Effector memory CD4-positive, alpha-beta T cell (primary cell): ENCODE measurements around the gene PTN.

ENCODE experiments used
- DNase-seq, 3 donors: peaks; one replicate each; pipeline ENCODE4 v3.0.0-alpha.2; 2020
- H3K27ac ChIP-seq: 2 replicates; pipeline ENCODE4 v1.7.0; 2013; ENCODE audit warnings: mild to moderate bottlenecking, low read length, moderate library complexity; ENCODE audit not compliant: insufficient read depth, poor library complexity, severe bottlenecking
- H3K27me3 ChIP-seq: replicated peaks from 2 replicates; pipeline ENCODE4 v1.7.0; 2013; ENCODE audit warnings: mild to moderate bottlenecking, low read length; ENCODE audit not compliant: insufficient read depth, control insufficient read depth, poor library complexity, severe bottlenecking
- H3K36me3 ChIP-seq: 2 replicates; pipeline ENCODE4 v1.7.0; 2013; ENCODE audit warnings: mild to moderate bottlenecking, low read length, moderate library complexity; ENCODE audit not compliant: control insufficient read depth, insufficient read depth
- H3K4me1 ChIP-seq: 2 replicates; pipeline ENCODE4 v1.7.0; 2013; ENCODE audit warnings: low read length, mild to moderate bottlenecking; ENCODE audit not compliant: control insufficient read depth, insufficient read depth, poor library complexity, severe bottlenecking
- H3K4me3 ChIP-seq: 2 replicates; pipeline ENCODE4 v1.7.0; 2013; ENCODE audit warnings: low read length, low read depth, mild to moderate bottlenecking; ENCODE audit not compliant: insufficient read depth, poor library complexity, severe bottlenecking
- H3K9me3 ChIP-seq: 2 replicates; pipeline ENCODE4 v1.7.0; 2013; ENCODE audit warnings: mild to moderate bottlenecking, low read length, moderate library complexity; ENCODE audit not compliant: control insufficient read depth

The PTN gene

DNA sequence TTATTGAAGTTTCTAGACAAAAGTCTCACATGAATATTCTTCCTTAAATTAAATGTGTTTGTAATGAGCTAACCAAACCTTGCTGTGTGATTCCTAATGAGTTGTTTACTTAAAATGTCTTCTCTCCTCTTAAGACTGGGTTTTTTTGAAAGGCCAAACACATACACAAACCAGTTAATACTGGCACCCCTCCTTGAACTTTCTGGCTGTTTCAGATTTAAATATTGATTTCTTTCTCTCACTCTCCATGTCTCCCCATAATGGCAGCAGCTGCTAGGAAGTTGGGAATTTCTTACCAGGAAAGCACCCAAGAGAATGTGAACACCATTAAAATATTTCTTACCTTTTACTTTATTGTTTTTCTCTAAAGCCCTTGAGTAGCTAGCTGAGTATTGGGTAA lies 11.4 kb upstream of the PTN start:
- Histone ChIP-seq H3K4me3 (no peak overlapping the region), H3K9me3 (no peaks in the 10 kb centered on the region), H3K27me3 (no peaks in the 10 kb centered on the region), H3K36me3 (no peaks in the 10 kb centered on the region), H3K27ac (no peak overlapping the region), H3K4me1 (no peaks in the 10 kb centered on the region)
- DNase-seq, result no peak

DNA sequence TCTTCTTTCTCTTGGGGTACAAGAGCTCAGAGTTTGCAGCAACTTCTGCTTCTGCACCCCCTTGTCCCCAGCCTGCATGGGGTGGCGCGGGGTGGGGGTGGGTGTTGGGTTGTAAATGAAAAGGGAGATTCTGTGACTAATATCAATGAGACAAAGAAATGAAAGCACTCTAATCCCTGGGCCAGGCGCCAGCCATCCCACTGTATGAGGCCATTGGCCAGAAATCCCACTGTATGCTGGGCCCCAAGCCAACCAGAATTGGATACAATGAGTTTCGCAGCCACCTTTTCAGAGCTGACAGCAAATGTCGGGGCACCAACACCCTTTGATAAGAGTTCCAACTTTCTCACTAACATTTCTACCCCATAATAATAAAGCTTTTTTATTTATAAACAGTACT lies 10.9 kb upstream of the PTN start:
- H3K4me3 ChIP-seq, result no peak overlapping the region
- H3K4me1 ChIP-seq, result no peaks in the 10 kb centered on the region
- no peak for DNase-seq
- H3K27ac ChIP-seq, result no peak overlapping the region
- H3K9me3 ChIP-seq, result no peaks in the 10 kb centered on the region
- H3K36me3 ChIP-seq, result no peaks in the 10 kb centered on the region
- H3K27me3 ChIP-seq, result no peaks in the 10 kb centered on the region

DNA sequence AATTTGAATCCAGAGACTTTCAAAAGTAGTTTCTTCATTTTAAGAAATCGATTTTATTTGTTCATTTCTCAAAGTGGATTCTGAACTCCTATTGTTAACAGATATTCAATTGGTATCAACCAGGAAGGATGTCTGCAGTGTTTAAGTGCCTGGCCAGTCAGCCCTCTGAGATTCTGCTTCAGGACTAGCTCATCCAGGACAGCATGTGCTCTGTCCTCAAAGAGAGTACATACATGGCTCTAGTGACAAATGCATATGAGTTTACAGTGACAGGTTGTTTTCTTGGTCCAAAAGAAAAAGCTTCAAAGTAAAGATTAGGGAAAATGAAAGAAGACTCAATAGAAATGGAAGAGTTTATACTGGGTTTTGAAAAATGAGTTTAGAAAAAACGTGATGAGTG lies 8.4 kb upstream of the PTN start:
- Histone ChIP-seq H3K27me3 (no peaks in the 10 kb centered on the region), H3K36me3 (no peaks in the 10 kb centered on the region), H3K4me3 (no peak overlapping the region), H3K9me3 (no peaks in the 10 kb centered on the region), H3K27ac (no peak overlapping the region), H3K4me1 (no peaks in the 10 kb centered on the region)
- DNase-seq, result no peak

DNA sequence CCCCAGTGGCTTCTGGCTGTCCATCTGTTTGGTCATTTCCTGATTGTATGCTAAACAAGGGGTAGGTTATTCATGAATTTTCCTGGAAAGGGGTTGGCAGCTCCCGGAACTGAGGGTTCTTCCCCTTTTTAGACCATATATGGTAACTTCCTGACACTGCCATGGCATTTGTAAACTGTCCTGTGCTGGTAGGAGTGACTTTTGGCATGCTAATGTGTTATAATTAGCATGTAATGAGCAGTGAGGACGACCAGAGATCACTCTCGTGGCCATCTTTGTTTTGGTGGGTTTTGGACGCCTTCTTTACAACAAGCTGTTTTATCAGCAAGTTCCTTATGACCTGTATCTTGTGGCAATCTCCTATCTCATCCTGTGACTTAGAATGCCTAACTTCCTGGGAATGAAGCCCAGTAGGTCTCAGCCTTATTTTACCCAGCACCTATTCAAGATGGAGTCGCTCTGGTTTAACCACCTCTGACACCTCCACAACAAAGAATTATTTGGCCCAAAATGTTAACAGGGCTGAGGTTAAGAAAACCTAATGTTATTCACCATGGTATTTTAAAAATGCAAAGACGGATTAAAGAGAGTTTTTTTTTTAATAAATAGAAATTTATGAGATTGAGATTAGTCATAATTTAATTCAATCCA lies 2.4 kb upstream of the PTN start:
- Histone ChIP-seq H3K27me3 (no peaks in the 10 kb centered on the region), H3K9me3 (no peaks in the 10 kb centered on the region), H3K27ac (no peak overlapping the region), H3K36me3 (no peaks in the 10 kb centered on the region), H3K4me1 (no peaks in the 10 kb centered on the region), H3K4me3 (no peak overlapping the region)
- no peak for DNase-seq

DNA sequence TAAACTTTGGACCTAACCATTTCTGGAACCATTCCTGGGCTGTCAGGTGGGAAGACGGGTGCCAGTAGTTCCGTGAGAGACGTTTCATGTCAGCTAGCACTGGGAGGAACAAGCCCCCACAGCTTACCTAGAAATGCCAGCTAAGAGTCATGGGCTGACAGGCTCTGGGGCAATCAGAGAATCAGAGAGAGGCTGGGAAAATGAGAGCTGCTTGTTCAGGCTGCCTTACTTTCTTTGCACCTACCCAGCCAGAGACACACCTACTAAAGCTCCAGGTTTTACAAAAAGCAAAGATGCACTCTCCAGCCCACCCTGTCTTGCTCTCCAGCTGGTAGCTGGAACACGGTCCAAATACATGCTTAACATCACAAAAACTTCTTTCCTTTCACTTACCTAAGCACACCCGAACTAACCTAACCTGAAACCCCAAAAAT lies 688 bp downstream of the PTN start:
- no peak overlapping the region for H3K4me3 ChIP-seq
- H3K36me3 ChIP-seq, result no peaks in the 10 kb centered on the region
- no peak overlapping the region for H3K27ac ChIP-seq
- no peaks in the 10 kb centered on the region for H3K27me3 ChIP-seq
- DNase-seq, result no peak
- no peaks in the 10 kb centered on the region for H3K4me1 ChIP-seq
- no peaks in the 10 kb centered on the region for H3K9me3 ChIP-seq

DNA sequence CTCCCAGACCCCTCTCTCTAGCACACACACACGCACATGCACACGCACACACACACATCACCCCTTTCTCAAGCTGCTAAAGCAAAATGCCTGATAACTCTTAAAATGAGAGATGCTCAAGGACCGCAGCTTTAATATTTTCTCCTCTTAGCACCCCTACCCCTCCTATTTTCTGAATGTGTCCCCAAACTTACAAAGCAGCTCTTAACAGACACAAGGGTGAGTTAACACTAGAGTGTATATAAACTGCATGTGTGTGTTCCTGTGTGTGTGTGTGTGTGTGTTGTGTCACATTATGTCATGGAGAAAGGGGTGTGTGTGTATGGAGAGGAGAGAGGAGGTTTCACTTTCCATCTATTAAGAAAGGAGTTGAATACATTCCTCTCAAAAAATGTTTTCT lies 1.3 kb downstream of the PTN start:
- H3K4me1 ChIP-seq, result no peaks in the 10 kb centered on the region
- H3K27me3 ChIP-seq, result no peaks in the 10 kb centered on the region
- H3K4me3 ChIP-seq, result no peak overlapping the region
- no peak for DNase-seq
- H3K27ac ChIP-seq, result no peak overlapping the region
- no peaks in the 10 kb centered on the region for H3K36me3 ChIP-seq
- H3K9me3 ChIP-seq, result no peaks in the 10 kb centered on the region

DNA sequence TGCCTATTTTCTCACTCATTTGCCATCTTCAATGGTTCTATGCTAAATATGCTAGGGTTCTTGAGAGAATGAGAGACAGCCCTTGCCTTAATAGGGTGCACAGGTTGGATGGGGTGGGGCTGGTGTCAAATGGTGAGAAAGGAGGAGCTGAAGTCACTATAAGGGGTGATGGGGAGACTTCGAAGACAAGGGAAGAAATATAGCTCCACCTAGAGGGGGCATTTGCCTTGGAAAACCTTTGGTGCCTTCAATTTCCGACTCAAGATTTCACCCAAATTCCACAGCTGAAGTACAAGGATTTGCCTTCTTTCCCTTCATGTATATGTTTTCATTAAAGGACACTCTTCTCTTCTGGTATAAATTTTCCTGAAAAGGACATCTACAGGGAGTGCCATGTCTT lies 5.6 kb downstream of the PTN start:
- H3K4me1 ChIP-seq, result no peaks in the 10 kb centered on the region

DNA sequence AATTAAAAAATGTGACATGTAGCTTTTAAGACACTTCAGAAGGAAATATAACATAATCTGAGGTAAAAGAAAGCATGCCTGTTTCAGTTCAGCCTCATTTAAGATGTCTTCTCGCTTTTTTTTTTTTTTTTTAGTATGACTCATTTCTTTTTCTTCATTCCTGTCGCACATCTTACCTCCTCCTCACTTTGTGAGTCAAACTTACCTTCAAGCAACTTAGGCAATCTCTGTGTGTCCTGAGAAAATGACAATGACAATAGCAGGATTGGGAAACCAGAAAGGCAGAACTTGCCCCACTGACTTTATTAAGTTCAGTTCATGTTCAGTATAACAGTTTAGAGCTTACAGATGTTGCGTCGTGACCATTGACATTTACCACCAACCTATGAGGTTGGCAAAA lies 7.7 kb downstream of the PTN start:
- Histone ChIP-seq H3K4me1 (no peaks in the 10 kb centered on the region), H3K36me3 (no peaks in the 10 kb centered on the region), H3K9me3 (no peaks in the 10 kb centered on the region), H3K4me3 (no peak overlapping the region), H3K27ac (no peak overlapping the region), H3K27me3 (no peaks in the 10 kb centered on the region)
- no peak for DNase-seq

More for the DNA sequence above, 5.6 kb downstream of the PTN start:
- no peaks in the 10 kb centered on the region for H3K27me3 ChIP-seq
- no peaks in the 10 kb centered on the region for H3K9me3 ChIP-seq
- DNase-seq, result no peak
- no peak overlapping the region for H3K27ac ChIP-seq
- H3K36me3 ChIP-seq, result no peaks in the 10 kb centered on the region
- H3K4me3 ChIP-seq, result no peak overlapping the region

DNA sequence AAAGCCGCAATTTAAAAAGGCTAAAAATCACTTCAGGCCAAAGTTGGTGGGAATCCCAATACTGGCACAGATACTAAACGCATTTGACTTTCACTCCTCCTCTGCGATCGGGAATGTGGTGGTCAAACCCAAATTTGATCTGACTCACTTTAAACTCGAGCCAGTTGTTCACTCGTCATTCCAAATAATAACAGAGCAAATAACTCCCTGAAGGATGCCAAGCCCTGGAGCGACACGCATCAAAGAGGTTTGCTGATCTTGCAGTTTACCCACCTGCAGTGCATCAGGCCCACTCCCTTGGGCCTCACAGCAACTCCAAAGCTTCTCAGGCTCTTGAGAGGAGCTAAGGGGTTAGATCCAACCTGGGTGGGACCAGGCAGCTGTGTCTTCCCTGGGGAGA lies 12.2 kb downstream of the PTN start:
- H3K4me3 ChIP-seq, result no peak overlapping the region
- no peaks in the 10 kb centered on the region for H3K4me1 ChIP-seq
- H3K36me3 ChIP-seq, result no peaks in the 10 kb centered on the region
- no peaks in the 10 kb centered on the region for H3K27me3 ChIP-seq
- no peak for DNase-seq
- no peaks in the 10 kb centered on the region for H3K9me3 ChIP-seq
- no peak overlapping the region for H3K27ac ChIP-seq

DNA sequence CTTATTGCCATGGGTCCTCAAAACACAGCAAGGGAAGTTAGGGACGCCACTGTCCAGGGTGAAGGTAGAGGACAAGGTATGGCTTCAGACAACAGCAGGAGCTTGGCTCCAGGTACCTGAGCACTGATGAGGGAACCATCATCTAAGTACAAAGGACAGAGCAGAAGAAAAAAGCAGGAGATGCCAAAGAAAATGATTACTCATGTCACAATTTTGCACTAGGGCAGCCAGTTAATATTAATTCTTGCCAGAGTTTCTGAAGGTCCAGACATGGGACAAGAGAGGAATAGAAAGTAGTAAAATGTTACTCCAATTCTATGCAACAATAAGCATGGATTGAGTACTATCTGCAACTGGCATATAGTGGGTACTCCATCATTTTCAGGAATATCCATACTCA lies 14.1 kb downstream of the PTN start:
- Histone ChIP-seq H3K36me3 (no peaks in the 10 kb centered on the region), H3K4me3 (no peak overlapping the region), H3K27me3 (no peaks in the 10 kb centered on the region), H3K4me1 (no peaks in the 10 kb centered on the region), H3K27ac (no peak overlapping the region), H3K9me3 (no peaks in the 10 kb centered on the region)
- DNase-seq, result no peak
